Activated naive CD4-positive, alpha-beta T cell treated with anti-CD3 and anti-CD28 coated beads, Interleukin-2, amount 10 ng/mL, durations not matched to agents 7 days and 5 days (primary cell): ENCODE results near the gene SAMD9.
A peak's percentile ranks its signal among the peaks of the same experiment; 100 is the strongest.
"Not testable (repeated sequence)": the region's sequence is repeated elsewhere in the genome, so short reads cannot be mapped to it uniquely, and the experiment has no call there.

Experiments
- CTCF ChIA-PET: fragments of 350-600 bp; sonication (Branson Sonifier 250); formaldehyde crosslinking; loops from one replicate; lab custom pipeline; 2021; ENCODE audit warnings: antibody characterized with exemption; lab: Charles Lee
- DNase-seq: peaks from one replicate; pipeline ENCODE4 v3.0.0-alpha.2; 2020
- H3K27ac Mint-ChIP-seq: one replicate; pipeline ENCODE4 v1.8.0; 2021; ENCODE audit warnings: mild to moderate bottlenecking, moderate library complexity, mixed read lengths
- H3K27me3 Mint-ChIP-seq: one replicate; pipeline ENCODE4 v1.8.0; 2021; ENCODE audit warnings: mild to moderate bottlenecking, mixed read lengths
- H3K36me3 Mint-ChIP-seq: one replicate; pipeline ENCODE4 v1.8.0; 2021; ENCODE audit warnings: mixed read lengths
- H3K4me1 Mint-ChIP-seq: one replicate; pipeline ENCODE4 v1.8.0; 2021; ENCODE audit warnings: mixed read lengths
- H3K4me3 Mint-ChIP-seq: one replicate; pipeline ENCODE4 v1.8.0; 2021; ENCODE audit warnings: mild to moderate bottlenecking, moderate library complexity, mixed read lengths
- H3K9me3 Mint-ChIP-seq: one replicate; pipeline ENCODE4 v1.8.0; 2021; ENCODE audit warnings: mixed read lengths

The SAMD9 gene

DNA sequence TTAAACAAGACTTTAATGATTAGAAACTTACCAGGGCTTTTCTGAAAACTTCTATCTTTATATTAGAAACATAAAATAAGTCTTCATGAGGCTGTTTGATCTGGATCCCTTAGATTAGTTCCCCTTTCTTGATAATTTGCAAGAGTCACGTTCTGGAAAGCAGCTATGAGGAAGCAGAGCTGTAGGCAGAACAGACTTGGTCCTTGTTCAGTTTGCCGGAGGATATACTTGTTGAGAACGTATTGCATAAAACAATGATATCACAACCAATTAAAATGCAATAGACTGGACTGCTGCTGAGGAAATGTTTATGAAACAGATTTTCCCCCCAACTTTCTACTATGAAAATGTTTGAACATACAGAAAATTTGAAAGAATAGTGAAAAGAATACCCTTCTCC lies 27.6 kb upstream of the SAMD9 start:
- H3K36me3 Mint-ChIP-seq: peaks cover 34% of the 10 kb centered on the region
- H3K27ac Mint-ChIP-seq: peak overlapping the region; percentile 8
- H3K27me3 Mint-ChIP-seq: no peaks in the 10 kb centered on the region
- DNase-seq: no peak
- H3K4me1 Mint-ChIP-seq: peaks cover 37% of the 10 kb centered on the region
- no peaks in the 10 kb centered on the region for H3K9me3 Mint-ChIP-seq
- CTCF ChIA-PET: interaction anchor here (1.0 kb wide), 1 partner anchor 27 kb away, joined by 3 read pairs; no protein-coding TSS in a partner anchor
- peak overlapping the region; percentile 21 for H3K4me3 Mint-ChIP-seq

DNA sequence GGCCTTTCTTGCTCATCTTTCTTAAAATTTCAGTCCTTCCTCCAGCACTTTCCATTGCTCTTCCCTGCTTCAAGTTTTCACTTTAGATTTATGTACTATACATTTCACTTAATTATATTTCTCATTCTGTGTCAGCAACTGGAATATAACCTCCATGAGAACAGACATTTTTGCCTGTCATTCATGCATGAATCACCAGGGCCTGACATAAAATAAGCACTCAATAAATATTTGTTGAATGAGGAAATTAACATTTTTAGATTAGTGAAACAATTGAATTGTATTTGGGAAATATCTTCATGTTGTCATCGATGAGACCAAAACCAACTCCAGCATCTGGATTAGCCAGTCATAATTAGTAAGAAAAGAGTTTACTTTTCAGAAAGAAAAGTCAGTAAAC lies 24.3 kb upstream of the SAMD9 start:
- Mint-ChIP-seq H3K9me3 (peaks cover 5% of the 10 kb centered on the region), H3K27ac (no peak overlapping the region), H3K36me3 (peaks cover 37% of the 10 kb centered on the region), H3K27me3 (no peaks in the 10 kb centered on the region), H3K4me3 (no peak overlapping the region), H3K4me1 (peaks cover 22% of the 10 kb centered on the region)
- CTCF ChIA-PET: no interaction called here
- no peak for DNase-seq

DNA sequence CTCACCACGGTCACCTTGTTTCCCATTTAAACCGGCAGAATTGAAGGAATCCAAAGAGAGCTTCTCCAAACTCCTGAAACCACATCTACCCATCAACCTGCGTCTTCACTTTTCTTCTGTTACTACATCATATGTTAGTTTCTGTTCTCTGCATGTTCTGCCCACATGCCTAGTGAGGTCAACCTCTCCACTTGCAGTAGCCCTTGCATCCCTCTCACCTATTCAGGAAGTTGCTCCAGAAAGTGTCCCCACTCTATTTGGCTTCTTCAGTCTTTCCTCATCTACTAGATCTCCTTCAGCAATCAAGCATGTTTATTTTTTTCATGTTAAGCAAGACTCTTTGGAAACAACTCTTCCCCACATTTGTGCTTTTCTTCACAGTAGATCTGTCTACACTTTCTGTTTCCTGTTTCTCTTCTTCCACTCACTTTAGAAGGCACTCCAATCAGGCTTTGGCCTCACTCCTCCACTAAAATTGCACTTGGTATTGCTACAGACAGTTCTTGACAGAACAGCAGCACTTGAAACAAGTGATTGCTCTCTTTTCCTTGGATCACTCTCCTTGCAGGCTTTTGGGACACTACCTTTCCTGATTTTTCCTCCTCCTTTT lies 22.9 kb upstream of the SAMD9 start:
- peaks cover 39% of the 10 kb centered on the region for H3K36me3 Mint-ChIP-seq
- H3K4me3 Mint-ChIP-seq: no peak overlapping the region
- peaks cover 9% of the 10 kb centered on the region for H3K9me3 Mint-ChIP-seq
- CTCF ChIA-PET: no interaction called here
- peaks cover 10% of the 10 kb centered on the region for H3K4me1 Mint-ChIP-seq
- DNase-seq: no peak
- H3K27ac Mint-ChIP-seq: no peak overlapping the region
- no peaks in the 10 kb centered on the region for H3K27me3 Mint-ChIP-seq

DNA sequence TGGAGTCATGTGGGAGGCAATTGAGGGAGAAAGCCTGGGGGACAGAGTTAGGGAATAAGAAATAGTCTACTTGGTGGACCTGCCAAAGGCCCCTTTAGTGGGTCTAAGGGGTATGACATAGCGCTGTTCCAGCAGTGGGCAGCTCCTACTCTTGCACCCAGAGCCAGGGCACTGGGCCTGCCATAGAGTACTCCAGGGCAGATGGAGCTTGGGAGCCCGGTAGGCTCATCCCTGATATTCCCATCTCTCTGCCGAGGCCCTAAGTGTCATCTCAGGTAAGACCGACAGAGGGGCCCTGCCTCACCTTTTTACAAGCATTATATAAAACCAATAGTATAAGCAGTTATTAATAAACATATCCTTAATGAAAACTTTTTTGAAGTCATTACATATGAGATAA lies 20.8 kb upstream of the SAMD9 start:
- peaks cover 29% of the 10 kb centered on the region for H3K9me3 Mint-ChIP-seq
- no peaks in the 10 kb centered on the region for H3K27me3 Mint-ChIP-seq
- H3K27ac Mint-ChIP-seq: no peak overlapping the region
- no peaks in the 10 kb centered on the region for H3K4me1 Mint-ChIP-seq
- H3K36me3 Mint-ChIP-seq: peaks cover 49% of the 10 kb centered on the region
- CTCF ChIA-PET: no interaction called here
- no peak overlapping the region for H3K4me3 Mint-ChIP-seq
- no peak for DNase-seq

DNA sequence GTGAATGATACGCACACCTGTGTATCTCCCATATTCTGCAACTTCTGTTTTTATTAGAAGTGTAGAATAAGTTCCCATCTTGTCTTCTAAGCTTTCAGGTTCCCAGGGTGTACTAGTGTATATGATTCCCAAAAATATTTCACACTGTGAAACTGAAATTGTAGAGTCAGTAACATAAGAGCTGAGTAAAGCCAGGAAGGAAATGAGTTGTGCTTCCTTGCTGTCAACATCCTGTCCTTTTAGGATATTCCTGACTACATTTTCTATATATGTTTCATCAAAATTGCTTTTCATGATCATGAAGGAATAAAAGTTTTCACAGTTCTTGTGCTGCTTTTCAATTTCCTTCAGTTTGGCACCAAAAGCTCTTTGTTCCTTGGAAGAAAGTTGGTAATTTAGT lies 15.2 kb upstream of the SAMD9 start:
- Mint-ChIP-seq H3K36me3 (peaks cover 76% of the 10 kb centered on the region), H3K4me1 (no peaks in the 10 kb centered on the region), H3K27ac (no peak overlapping the region), H3K27me3 (no peaks in the 10 kb centered on the region), H3K4me3 (no peak overlapping the region), H3K9me3 (peaks cover 69% of the 10 kb centered on the region)
- no peak for DNase-seq
- CTCF ChIA-PET: no interaction called here

DNA sequence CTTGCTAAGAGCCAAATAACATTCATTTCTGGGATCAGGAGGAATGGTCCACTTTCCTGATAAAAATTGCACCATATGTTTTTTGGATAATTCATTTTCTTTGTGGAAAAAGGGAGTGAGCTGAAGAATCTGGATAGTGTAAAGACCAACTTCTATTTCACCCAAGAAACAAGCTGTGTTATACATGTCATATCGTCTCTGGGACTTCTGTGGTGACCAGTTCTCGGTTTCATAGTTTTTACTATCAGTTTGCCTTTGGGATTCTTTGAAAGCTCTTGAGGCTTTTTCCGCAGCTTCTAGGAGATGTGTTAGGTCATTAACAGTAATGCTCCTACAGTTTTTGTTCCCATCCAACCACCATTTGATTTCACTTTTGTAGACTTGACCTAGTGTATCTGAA lies 14.4 kb upstream of the SAMD9 start:
- Mint-ChIP-seq H3K9me3 (peaks cover 69% of the 10 kb centered on the region), H3K27ac (no peak overlapping the region), H3K27me3 (no peaks in the 10 kb centered on the region), H3K4me3 (no peak overlapping the region), H3K4me1 (no peaks in the 10 kb centered on the region), H3K36me3 (peaks cover 69% of the 10 kb centered on the region)
- CTCF ChIA-PET: no interaction called here
- no peak for DNase-seq

DNA sequence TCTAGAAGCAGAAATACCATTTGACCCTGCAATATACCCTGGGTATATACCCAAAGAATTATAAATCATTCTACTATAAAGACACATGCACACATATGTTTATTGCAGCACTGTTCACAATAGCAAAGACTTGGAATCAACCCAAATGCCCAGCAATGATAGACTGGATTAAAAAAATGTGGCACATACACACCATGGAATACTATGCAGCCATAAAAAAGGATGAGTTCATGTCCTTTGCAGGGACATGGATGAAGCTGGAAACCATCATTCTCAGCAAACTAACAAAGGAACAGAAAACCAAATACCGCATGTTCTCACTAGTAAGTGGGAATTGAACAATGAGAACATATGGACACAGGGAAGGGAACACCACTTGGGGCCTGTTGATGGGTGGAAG lies 9.2 kb upstream of the SAMD9 start:
- Mint-ChIP-seq H3K9me3 (peaks cover 79% of the 10 kb centered on the region), H3K36me3 (peaks cover 46% of the 10 kb centered on the region)
- CTCF ChIA-PET, DNase-seq, H3K4me3 Mint-ChIP-seq, H3K4me1 Mint-ChIP-seq, H3K27me3 Mint-ChIP-seq, H3K27ac Mint-ChIP-seq: not testable (repeated sequence)

DNA sequence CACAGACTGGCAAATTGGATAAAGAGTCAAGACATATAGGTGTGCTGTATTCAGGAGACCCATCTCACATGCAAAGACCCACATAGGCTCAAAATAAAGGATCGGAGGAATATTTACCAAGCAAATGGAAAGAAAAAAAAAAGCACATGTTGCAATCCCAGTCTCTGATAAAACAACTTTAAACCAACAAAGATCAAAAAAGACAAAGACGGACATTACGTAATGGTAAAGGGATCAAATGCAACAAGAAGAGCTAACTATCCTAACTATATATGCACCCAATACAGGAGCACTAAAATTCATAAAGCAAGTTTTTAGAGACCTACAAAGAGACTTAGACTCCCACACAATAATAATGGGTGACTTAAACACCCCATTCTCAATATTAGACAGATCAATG lies 5.8 kb upstream of the SAMD9 start:
- Mint-ChIP-seq H3K9me3 (peaks cover 60% of the 10 kb centered on the region), H3K36me3 (peaks cover 45% of the 10 kb centered on the region)
- H3K4me3 Mint-ChIP-seq, H3K27me3 Mint-ChIP-seq, CTCF ChIA-PET, H3K4me1 Mint-ChIP-seq, DNase-seq, H3K27ac Mint-ChIP-seq: not testable (repeated sequence)

DNA sequence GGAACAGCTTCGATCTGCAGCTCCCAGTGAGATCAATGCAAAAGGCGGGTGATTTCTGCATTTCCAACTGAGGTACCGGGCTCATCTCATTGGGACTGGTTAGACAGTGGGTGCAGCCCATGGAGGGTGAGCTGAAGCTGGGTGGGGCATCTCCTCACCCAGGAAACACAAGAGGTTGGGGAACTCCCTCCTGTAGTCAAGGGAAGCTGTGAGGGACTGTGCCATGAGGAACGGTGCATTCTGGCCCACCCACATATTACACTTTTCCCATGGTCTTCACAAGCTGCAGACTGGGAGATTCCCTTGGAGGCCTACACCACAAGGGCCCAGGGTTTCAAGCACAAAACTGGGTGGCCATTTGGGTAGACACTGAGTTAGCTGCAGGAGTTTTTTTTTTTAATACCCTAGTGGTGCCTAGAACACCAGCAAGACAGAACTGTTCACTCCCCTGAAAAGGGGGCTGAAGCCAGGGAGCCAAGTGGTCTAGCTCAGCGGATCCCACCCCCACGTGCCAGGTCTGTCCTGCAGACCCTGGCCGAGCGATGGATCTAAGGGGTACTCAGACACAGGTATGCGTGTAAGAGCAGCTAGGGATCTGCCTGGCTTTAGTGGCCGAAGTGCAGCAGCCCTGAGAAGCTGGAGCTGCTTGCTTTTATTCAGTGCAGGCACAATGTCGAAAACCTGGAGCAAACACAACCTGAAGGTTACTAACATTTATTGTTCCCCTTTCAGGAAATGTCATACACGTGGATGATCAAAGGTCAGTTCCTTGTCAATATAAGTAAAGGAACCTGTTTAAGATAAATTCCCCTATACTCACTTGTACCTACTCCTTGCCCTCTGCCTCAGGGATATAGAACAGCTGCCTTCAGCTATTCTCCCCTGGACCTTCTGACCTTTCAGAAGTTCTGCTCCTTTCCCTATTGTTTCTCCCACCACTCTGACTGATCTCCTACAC lies 3.1 kb upstream of the SAMD9 start:
- no peak for DNase-seq
- Mint-ChIP-seq H3K36me3 (peaks cover 45% of the 10 kb centered on the region), H3K4me1 (peaks cover 26% of the 10 kb centered on the region), H3K4me3 (no peak overlapping the region), H3K9me3 (peaks cover 43% of the 10 kb centered on the region), H3K27me3 (peaks cover 9% of the 10 kb centered on the region), H3K27ac (no peak overlapping the region)
- CTCF ChIA-PET: interaction anchor here (0.9 kb wide), 1 partner anchor 26 kb away, joined by 3 read pairs; no protein-coding TSS in a partner anchor

DNA sequence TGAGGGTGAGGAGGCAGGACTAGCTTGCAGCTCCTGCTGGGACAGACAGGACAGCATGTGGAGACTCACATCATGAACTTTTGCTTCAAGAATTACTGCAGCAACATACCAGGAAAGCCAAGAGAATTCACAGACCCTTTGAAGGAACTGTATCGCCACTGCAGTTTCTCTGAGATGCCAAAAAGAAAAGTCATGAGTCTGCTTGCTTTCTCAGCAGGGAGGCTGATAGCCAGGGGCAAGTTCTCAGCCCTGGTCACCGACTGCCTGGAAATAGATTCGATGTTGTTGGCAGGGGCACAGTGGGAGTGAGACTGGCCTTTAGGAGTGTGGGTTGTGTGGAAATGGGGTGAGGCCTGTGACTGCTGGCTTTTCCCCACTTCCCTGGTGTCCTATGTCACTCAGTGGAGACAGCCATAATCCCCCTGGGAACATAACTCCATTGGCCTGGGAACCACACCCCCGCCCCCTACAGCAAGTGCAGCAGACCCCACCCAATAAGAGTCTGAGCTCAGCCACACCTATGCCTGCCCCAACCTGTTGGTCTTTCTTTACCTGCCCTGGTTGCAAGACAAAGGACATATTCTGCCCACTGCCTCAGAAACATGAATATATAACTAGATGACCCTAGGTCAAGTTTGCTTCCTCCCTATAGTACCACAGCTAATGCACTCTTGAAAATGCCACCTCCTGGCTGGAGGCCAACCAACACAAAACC lies 1.6 kb upstream of the SAMD9 start:
- no peak for DNase-seq
- CTCF ChIA-PET: interaction anchor here (1.2 kb wide), 1 partner anchor 26 kb away, joined by 3 read pairs; no protein-coding TSS in a partner anchor
- Mint-ChIP-seq H3K27me3 (peaks cover 3% of the 10 kb centered on the region), H3K27ac (peak overlapping the region; percentile 6), H3K9me3 (peaks cover 33% of the 10 kb centered on the region), H3K4me1 (peaks cover 41% of the 10 kb centered on the region), H3K36me3 (peaks cover 55% of the 10 kb centered on the region), H3K4me3 (no peak overlapping the region)

DNA sequence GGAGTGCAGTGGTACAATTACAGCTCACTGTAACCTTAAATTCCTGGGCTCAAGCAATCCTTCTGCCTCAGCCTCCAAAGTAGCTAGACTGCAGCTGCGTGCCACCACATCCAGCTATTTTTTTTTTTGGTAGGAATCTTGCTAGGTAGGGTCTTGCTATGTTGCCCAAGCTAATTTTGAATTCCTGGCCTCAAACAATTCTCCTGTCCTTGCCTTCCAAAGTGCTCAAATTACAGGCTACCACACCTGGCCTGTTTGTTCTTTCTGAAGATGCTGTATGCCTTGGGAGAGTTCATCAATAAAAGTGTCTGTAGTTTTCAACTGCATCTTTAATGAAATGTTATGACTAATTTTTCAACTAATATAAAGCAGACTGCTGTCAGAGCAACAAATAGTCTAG lies 452 bp downstream of the SAMD9 start:
- CTCF ChIA-PET: interaction anchor here (1.1 to 1.5 kb wide), 3 partner anchors 29 to 284 kb away, joined by 3 to 9 read pairs (median 4); no protein-coding TSS in a partner anchor
- DNase-seq: no peak
- peaks cover 65% of the 10 kb centered on the region for H3K36me3 Mint-ChIP-seq
- no peaks in the 10 kb centered on the region for H3K27me3 Mint-ChIP-seq
- H3K27ac Mint-ChIP-seq: peak overlapping the region; percentile 83
- peak overlapping the region; percentile 77 for H3K4me3 Mint-ChIP-seq
- H3K4me1 Mint-ChIP-seq: peaks cover 55% of the 10 kb centered on the region
- peaks cover 28% of the 10 kb centered on the region for H3K9me3 Mint-ChIP-seq

DNA sequence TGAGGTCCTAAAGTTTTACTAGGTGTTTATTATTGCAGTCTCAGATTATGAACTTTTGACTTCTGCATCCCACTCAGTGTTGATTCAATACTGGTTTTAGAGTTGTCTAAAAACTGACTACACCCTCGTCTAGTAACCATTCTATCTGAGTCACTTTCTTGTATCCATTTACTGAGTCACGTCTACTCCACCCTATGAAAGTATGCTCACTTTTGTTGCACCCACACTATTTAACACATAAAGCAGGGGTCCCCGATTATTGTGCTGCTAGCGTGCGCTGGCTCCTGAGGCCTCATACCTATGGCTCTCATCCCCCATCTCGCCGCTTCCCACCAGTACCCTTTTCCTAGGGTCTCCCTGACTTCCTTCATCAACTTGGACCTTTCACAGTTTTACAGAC lies 2.0 kb downstream of the SAMD9 start:
- CTCF ChIA-PET: no interaction called here
- Mint-ChIP-seq H3K36me3 (peaks cover 75% of the 10 kb centered on the region), H3K4me3 (peak overlapping the region; percentile 77), H3K27ac (peak overlapping the region; percentile 73), H3K4me1 (peaks cover 66% of the 10 kb centered on the region), H3K9me3 (peaks cover 34% of the 10 kb centered on the region), H3K27me3 (no peaks in the 10 kb centered on the region)
- no peak for DNase-seq

DNA sequence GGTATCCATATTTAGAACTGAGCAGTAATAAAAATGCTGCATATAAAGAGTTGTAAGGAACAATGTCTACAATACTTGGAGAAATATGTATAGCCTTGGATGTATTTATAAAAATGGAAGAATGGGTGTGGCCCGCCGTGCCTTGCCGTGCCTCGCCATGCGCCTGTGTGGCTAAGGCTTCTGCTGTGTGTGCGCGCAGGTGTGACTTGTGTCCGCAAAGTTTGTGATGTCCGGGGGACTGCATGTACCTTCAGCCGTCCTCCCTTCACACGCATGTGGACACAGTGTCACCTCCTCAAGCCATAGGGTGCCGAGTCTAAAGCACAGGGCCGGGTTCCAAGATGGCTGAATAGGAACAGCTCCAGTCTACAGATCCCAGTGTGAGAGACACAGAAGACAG lies 9.8 kb downstream of the SAMD9 start:
- Mint-ChIP-seq H3K36me3 (peaks cover 95% of the 10 kb centered on the region), H3K27ac (no peak overlapping the region), H3K9me3 (peaks cover 65% of the 10 kb centered on the region), H3K4me3 (no peak overlapping the region), H3K4me1 (peaks cover 24% of the 10 kb centered on the region), H3K27me3 (no peaks in the 10 kb centered on the region)
- DNase-seq: no peak
- CTCF ChIA-PET: no interaction called here

DNA sequence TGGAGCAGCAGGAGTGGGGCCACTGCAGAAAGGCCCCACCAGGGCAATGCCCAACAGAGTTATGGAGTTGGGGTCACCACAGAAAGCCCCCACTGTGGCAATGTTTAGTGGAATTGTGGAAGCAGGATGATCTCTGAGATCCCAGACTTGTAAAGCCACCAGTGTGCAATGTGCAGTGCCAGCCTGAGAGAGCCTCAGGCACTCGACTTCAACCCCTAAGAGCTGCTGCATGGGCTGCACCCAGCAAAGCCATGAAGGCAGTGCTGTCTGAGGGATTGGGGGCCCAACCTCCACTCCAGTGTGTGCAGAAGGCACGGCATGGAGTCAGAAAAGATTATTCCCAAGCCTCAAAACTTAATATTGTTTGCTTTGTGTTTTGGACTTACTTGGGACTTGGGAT lies 20.4 kb downstream of the SAMD9 start:
- Mint-ChIP-seq H3K4me3 (no peak overlapping the region), H3K27ac (no peak overlapping the region), H3K36me3 (peaks cover 15% of the 10 kb centered on the region), H3K9me3 (peaks cover 29% of the 10 kb centered on the region), H3K4me1 (no peaks in the 10 kb centered on the region), H3K27me3 (peaks cover 8% of the 10 kb centered on the region)
- no peak for DNase-seq
- CTCF ChIA-PET: no interaction called here
